B cell (primary cell): ENCODE measurements around the gene SLC2A3. TPM values are rescaled to one million over a fixed set of nuclear protein-coding genes. Genes with fewer than 3 reads are reported as not detected.
"Not testable (repeated sequence)": the region's sequence is repeated elsewhere in the genome, so short reads cannot be mapped to it uniquely, and the experiment has no call there.

ENCODE experiments used
- ATAC-seq: fragments of 200-7000 bp; cut with Tn5 transposase; one replicate; pipeline ENCODE4 v1.10.0; 2021; ENCODE audit warnings: low read depth, mild to moderate bottlenecking, moderate number of reproducible peaks, moderate library complexity
- CTCF ChIA-PET: fragments of 350-600 bp; sonication (Branson Sonifier 250); formaldehyde crosslinking; loops from one replicate; lab custom pipeline; 2021; ENCODE audit warnings: antibody characterized with exemption, inconsistent platforms; lab: Charles Lee
- POLR2A ChIA-PET: fragments of 350-600 bp; sonication (Branson Sonifier 250); formaldehyde crosslinking; loops from one replicate; lab custom pipeline; 2021; ENCODE audit warnings: antibody characterized with exemption; lab: Charles Lee
- DNase-seq: peaks from one replicate; pipeline ENCODE4 v3.0.0; 2013
- H2AFZ ChIP-seq: 2 replicates; pipeline ENCODE4 v1.6.1; 2012; ENCODE audit warnings: mild to moderate bottlenecking, low read depth, low read length; ENCODE audit not compliant: insufficient read depth, poor library complexity, severe bottlenecking
- H3K27ac ChIP-seq, 2 donors: 1 replicate in 1 of 2; 2 replicates in 1 of 2; pipeline ENCODE4 v1.5.1; 2012 to 2013; ENCODE audit warnings: low read length in 2 of 2, mild to moderate bottlenecking in 2 of 2, moderate library complexity in 1 of 2
- H3K27me3 ChIP-seq, 4 experiments: fragments of 200-600 bp in 1 of 4; sonication (generic) in 1 of 4; replicated peaks in 1 of 4; 1 replicate in 2 of 4; 2 replicates in 2 of 4; pipeline versions ENCODE4 v1.6.1 to v1.7.0; 2013 to 2016; ENCODE audit warnings: low read length in 3 of 4, mild to moderate bottlenecking in 2 of 4, mixed read lengths in 1 of 4, moderate library complexity in 1 of 4; ENCODE audit not compliant: insufficient read depth in 4 of 4, control insufficient read depth in 3 of 4; ENCODE audit errors: control extremely low read depth in 1 of 4
- H3K36me3 ChIP-seq, 2 experiments: replicated peaks in 1 of 2; 1 replicate in 1 of 2; 2 replicates in 1 of 2; pipeline versions ENCODE4 v1.6.1 to v1.7.1; 2013; ENCODE audit warnings: low read length in 1 of 2; ENCODE audit not compliant: insufficient read depth in 2 of 2, control insufficient read depth in 1 of 2; ENCODE audit errors: control extremely low read depth in 1 of 2, extremely low read depth in 1 of 2
- H3K4me1 ChIP-seq, 2 donors: fragments of 200-600 bp in 1 of 2; sonication (generic) in 1 of 2; 1 replicate in 1 of 2; 2 replicates in 1 of 2; pipeline versions ENCODE4 v1.5.1 to v1.6.1; 2013 to 2017; ENCODE audit warnings: low read length in 2 of 2; ENCODE audit not compliant: control insufficient read depth in 2 of 2, insufficient read depth in 2 of 2
- H3K4me2 ChIP-seq: replicated peaks from 2 replicates; pipeline ENCODE3; 2012; ENCODE audit warnings: mild to moderate bottlenecking, low read depth, low read length; ENCODE audit not compliant: poor library complexity, severe bottlenecking
- H3K4me3 ChIP-seq, 5 experiments: fragments of 200-600 bp in 1 of 5; sonication (generic) in 1 of 5; 1 replicate in 3 of 5; 2 replicates in 2 of 5; pipeline versions ENCODE4 v1.5.1 to v1.7.0; 2011 to 2016; ENCODE audit warnings: low read length in 4 of 5, mild to moderate bottlenecking in 4 of 5, low read depth in 2 of 5, control low read depth in 1 of 5, moderate library complexity in 1 of 5; ENCODE audit not compliant: insufficient read depth in 1 of 5; ENCODE audit errors: control extremely low read depth in 1 of 5, extremely low read depth in 1 of 5
- H3K79me2 ChIP-seq: fragments of 200-600 bp; sonication (generic); one replicate; pipeline ENCODE4 v1.6.0; 2016; ENCODE audit warnings: low read length; ENCODE audit not compliant: control insufficient read depth, insufficient read depth
- H3K9ac ChIP-seq: fragments of 200-600 bp; sonication (generic); 2 replicates; pipeline ENCODE4 v1.6.1; 2017; ENCODE audit warnings: mild to moderate bottlenecking, low read length, moderate library complexity
- H3K9me3 ChIP-seq, 3 donors: one replicate each; pipeline versions ENCODE4 v1.6.1 to v1.7.1; 2013; ENCODE audit warnings: low read length in 2 of 3; ENCODE audit not compliant: control insufficient read depth in 2 of 3, insufficient read depth in 1 of 3; ENCODE audit errors: control extremely low read depth in 1 of 3
- H4K20me1 ChIP-seq: 2 replicates; pipeline ENCODE4 v1.6.0; 2012; ENCODE audit warnings: mild to moderate bottlenecking, low read length; ENCODE audit not compliant: insufficient read depth, control insufficient read depth, poor library complexity, severe bottlenecking
- H3K27ac Mint-ChIP-seq: one replicate; pipeline ENCODE4 v1.8.0; 2021; ENCODE audit warnings: mixed read lengths
- H3K27me3 Mint-ChIP-seq: one replicate; pipeline ENCODE4 v1.8.0; 2021; ENCODE audit warnings: mixed read lengths
- H3K4me1 Mint-ChIP-seq: one replicate; pipeline ENCODE4 v1.8.0; 2021; ENCODE audit warnings: mixed read lengths
- H3K4me3 Mint-ChIP-seq: one replicate; pipeline ENCODE4 v1.8.0; 2021; ENCODE audit warnings: mixed read lengths
- H3K9me3 Mint-ChIP-seq: one replicate; pipeline ENCODE4 v1.8.0; 2022; ENCODE audit warnings: mixed read lengths; ENCODE audit not compliant: insufficient read depth
- CTCF ChIP-seq: fragments of 200-600 bp; IDR thresholded peaks from one replicate; pipeline ENCODE4 v1.8.0; 2022; ENCODE audit warnings: antibody characterized with exemption, mild to moderate bottlenecking
- EZH2 ChIP-seq: IDR thresholded peaks from 2 replicates; pipeline ENCODE4 v1.6.1; 2012; ENCODE audit warnings: borderline replicate concordance, low read depth, mild to moderate bottlenecking, moderate library complexity, low read length; ENCODE audit not compliant: insufficient read depth, poor library complexity, severe bottlenecking
- WGBS: methylation state at CpG from one replicate; pipeline ENCODE4 v1.1.5; 2013; ENCODE audit warnings: missing lambda C conversion rate; ENCODE audit not compliant: insufficient coverage; 5-methylcytosine and 5-hydroxymethylcytosine counted together
- intact Hi-C: fragments of 100-400 bp; cut with micrococcal nuclease; formaldehyde crosslinking; loops from one replicate; pipeline ENCODE4 v1.10.0; 2022
- polyA plus RNA-seq: library from polyadenylated mRNA; depleted of rRNA; stranded (reverse); fragments of >200 nt; gene quantifications from 2 replicates; pipeline ENCODE4 v1.2.3, GENCODE V29; 2012
- total RNA-seq, 2 donors: library from RNA; stranded (reverse); fragments of 120-200 nt in 1 of 2; gene quantifications; 1 replicate in 1 of 2; 2 replicates in 1 of 2; pipeline versions ENCODE4 v1.2.3 to v1.2.4, GENCODE V29; 2013 to 2022

Gene SLC2A3
- total and polyA plus RNA-seq, 2 donors (not counting 1 experiment from before 2014, with no cell fraction given): 215 to 284 TPM

- intact Hi-C loops: loop anchor here (2.0 kb wide), 4 partner anchors 23 to 783 kb away; partner anchors contain the start of gene PEX5
- not testable (repeated sequence) for H4K20me1 ChIP-seq, H2AFZ ChIP-seq, H3K27me3 Mint-ChIP-seq, H3K36me3 ChIP-seq, DNase-seq, H3K9me3 Mint-ChIP-seq, H3K9me3 ChIP-seq, H3K27me3 ChIP-seq, ATAC-seq
- peaks cover 28 to 40% of the 10 kb centered on the region in 2 donors for H3K4me1 ChIP-seq
- H3K79me2 ChIP-seq: peaks cover 45% of the 10 kb centered on the region
- H3K4me1 Mint-ChIP-seq: peaks cover 29% of the 10 kb centered on the region
- peak overlapping the region; percentile 29 to 94 (median 65) for H3K4me3 ChIP-seq
- POLR2A ChIA-PET: interaction anchor here (1.0 to 3.0 kb wide), 4 partner anchors 11 to 209 kb away, joined by 3 to 17 read pairs (median 10); partner anchors contain the start of gene SLC2A3
- WGBS: no CpG with 5 or more reads among the region's 7 CpGs
- H3K4me2 ChIP-seq: peak overlapping the region; percentile 88
- peak overlapping the region; percentile 72 for H3K9ac ChIP-seq
- peak overlapping the region; percentile 88 for H3K4me3 Mint-ChIP-seq
- H3K27ac Mint-ChIP-seq: peak overlapping the region; percentile 51
- CTCF ChIA-PET: interaction anchor here (1.0 to 2.0 kb wide), 4 partner anchors 11 to 38 kb away, joined by 6 to 18 read pairs (median 10); partner anchors contain the start of gene SLC2A3
- peak overlapping the region; percentile 91 to 96 for H3K27ac ChIP-seq
Measured at GRCh38 chr12:7971765-7972164, 35.8 kb upstream of the SLC2A3 start.

GRCh38 chr12:7970475-7971252 lies 34.7 kb upstream of the SLC2A3 start:
- Histone ChIP-seq H4K20me1 (no peaks in the 10 kb centered on the region), H3K4me2 (peak overlapping the region; percentile 88), H2AFZ (peak overlapping the region; percentile 77), H3K27ac (peak overlapping the region; percentile 91 to 96), H3K4me1 (peaks cover 26 to 35% of the 10 kb centered on the region in 2 donors), H3K9ac (peak overlapping the region; percentile 72), H3K27me3 (no peaks in the 10 kb centered on the region), H3K36me3 (no peaks in the 10 kb centered on the region), H3K9me3 (no peaks in the 10 kb centered on the region), H3K4me3 (peak overlapping the region; percentile 65 to 94 (median 74)), H3K79me2 (peaks cover 43% of the 10 kb centered on the region)
- no peak for TF ChIP-seq EZH2
- peak; percentile 24 for TF ChIP-seq CTCF
- Mint-ChIP-seq H3K4me1 (peaks cover 26% of the 10 kb centered on the region), H3K27me3 (no peaks in the 10 kb centered on the region), H3K27ac (peak overlapping the region; percentile 93), H3K9me3 (no peaks in the 10 kb centered on the region), H3K4me3 (peak overlapping the region; percentile 88)
- WGBS: 0% methylated on average over 42 of the region's 49 CpGs
- peak; percentile 90 for DNase-seq
- intact Hi-C loops: loop anchor here (1.0 to 2.0 kb wide), 5 partner anchors 10 to 782 kb away; partner anchors contain the start of gene PEX5
- POLR2A ChIA-PET: interaction anchor here (1.0 to 3.0 kb wide), 4 partner anchors 10 to 210 kb away, joined by 3 to 17 read pairs (median 10); partner anchors contain the start of gene SLC2A3
- ATAC-seq: peak; percentile 90
- CTCF ChIA-PET: interaction anchor here (1.0 to 2.0 kb wide), 6 partner anchors 10 to 37 kb away, joined by 3 to 18 read pairs (median 10); partner anchors contain the start of gene SLC2A3
